Smooth muscle cell (in vitro differentiated cells): ENCODE data around the gene WNT9A. TPM values are rescaled to one million over a fixed set of nuclear protein-coding genes. Genes with fewer than 3 reads are reported as not detected.

ENCODE experiments used
- DNase-seq: peaks from one replicate; lab custom pipeline; 2025; ENCODE audit not compliant: unreplicated experiment; lab: John Stamatoyannopoulos, UW
- H2AFZ ChIP-seq: fragments of 200-600 bp; sonication (generic); 2 replicates; pipeline ENCODE4 v1.6.0; 2016; ENCODE audit warnings: antibody characterized with exemption, low read depth, mild to moderate bottlenecking
- H3F3A ChIP-seq: fragments of 200-600 bp; sonication (generic); 2 replicates; pipeline ENCODE4 v1.6.0; 2017; ENCODE audit warnings: antibody characterized with exemption, low read depth
- H3K27ac ChIP-seq: fragments of 200-600 bp; sonication (generic); 2 replicates; pipeline ENCODE4 v1.5.1; 2016; ENCODE audit warnings: low read depth, mild to moderate bottlenecking
- H3K27me3 ChIP-seq: fragments of 200-600 bp; sonication (generic); 2 replicates; pipeline ENCODE4 v1.6.1; 2016; ENCODE audit warnings: low read depth, mild to moderate bottlenecking
- H3K36me3 ChIP-seq: fragments of 200-600 bp; sonication (generic); 2 replicates; pipeline ENCODE4 v1.5.1; 2016; ENCODE audit warnings: low read depth
- H3K4me1 ChIP-seq: fragments of 200-600 bp; sonication (generic); 2 replicates; pipeline ENCODE4 v1.5.1; 2016; ENCODE audit warnings: low read depth
- H3K4me2 ChIP-seq: fragments of 200-600 bp; sonication (generic); 2 replicates; pipeline ENCODE4 v1.6.0; 2016; ENCODE audit warnings: mild to moderate bottlenecking
- H3K4me3 ChIP-seq: fragments of 200-600 bp; sonication (generic); 2 replicates; pipeline ENCODE4 v1.5.1; 2016; ENCODE audit warnings: mild to moderate bottlenecking
- H3K79me2 ChIP-seq: fragments of 200-600 bp; sonication (generic); 2 replicates; pipeline ENCODE4 v1.6.0; 2016; ENCODE audit warnings: low read depth, mild to moderate bottlenecking
- H3K9ac ChIP-seq: fragments of 200-600 bp; sonication (generic); 2 replicates; pipeline ENCODE4 v1.6.0; 2016; ENCODE audit warnings: low read depth
- H3K9me3 ChIP-seq: fragments of 200-600 bp; sonication (generic); replicated peaks from 2 replicates; pipeline ENCODE4 v1.5.1; 2016; ENCODE audit warnings: low read depth
- H4K20me1 ChIP-seq: fragments of 200-600 bp; sonication (generic); 2 replicates; pipeline ENCODE4 v1.6.0; 2016; ENCODE audit warnings: low read depth
- WGBS: methylation state at CpG from one replicate; pipeline ENCODE4 v1.1.7; 2016; ENCODE audit warnings: low lambda C conversion rate; 5-methylcytosine and 5-hydroxymethylcytosine counted together
- polyA plus RNA-seq: library from polyadenylated mRNA; unstranded; fragments of >200 nt; fragmentation: Nextera tagmentation; extraction: Ambion mirVana; gene quantifications from 2 replicates; pipeline ENCODE4 v1.2.1, GENCODE V29; 2016
- total RNA-seq: library from RNA; depleted of rRNA; stranded (reverse); fragments of >200 nt; gene quantifications from 2 replicates; pipeline ENCODE4 v1.2.3, GENCODE V29; 2014
- TF ChIP-seq, protein P1 (sequence below): fragments of 200-600 bp; sonication (generic); IDR thresholded peaks from 2 replicates; pipeline ENCODE4 v1.5.1; 2017; ENCODE audit warnings: borderline replicate concordance, mild to moderate bottlenecking, antibody characterized with exemption; ENCODE audit not compliant: insufficient read depth, poor library complexity, severe bottlenecking

Gene WNT9A
- total and polyA plus RNA-seq, 2 experiments from 2014 or later = 0.03 to 2.6 TPM

- Histone ChIP-seq H3K36me3 (no peaks in the 10 kb centered on the region), H3K9ac (no peak overlapping the region), H3K9me3 (no peaks in the 10 kb centered on the region), H3K27me3 (peaks cover 7% of the 10 kb centered on the region), H3K27ac (no peak overlapping the region), H3K4me2 (no peak overlapping the region), H2AFZ (no peak overlapping the region), H3K4me3 (no peak overlapping the region), H3K4me1 (peaks cover 9% of the 10 kb centered on the region), H3F3A (no peaks in the 10 kb centered on the region), H4K20me1 (no peaks in the 10 kb centered on the region), H3K79me2 (no peaks in the 10 kb centered on the region)
- DNase-seq = no peak
- 91% methylated on average over 8 of the region's 8 CpGs for WGBS
- TF ChIP-seq, protein P1, sequence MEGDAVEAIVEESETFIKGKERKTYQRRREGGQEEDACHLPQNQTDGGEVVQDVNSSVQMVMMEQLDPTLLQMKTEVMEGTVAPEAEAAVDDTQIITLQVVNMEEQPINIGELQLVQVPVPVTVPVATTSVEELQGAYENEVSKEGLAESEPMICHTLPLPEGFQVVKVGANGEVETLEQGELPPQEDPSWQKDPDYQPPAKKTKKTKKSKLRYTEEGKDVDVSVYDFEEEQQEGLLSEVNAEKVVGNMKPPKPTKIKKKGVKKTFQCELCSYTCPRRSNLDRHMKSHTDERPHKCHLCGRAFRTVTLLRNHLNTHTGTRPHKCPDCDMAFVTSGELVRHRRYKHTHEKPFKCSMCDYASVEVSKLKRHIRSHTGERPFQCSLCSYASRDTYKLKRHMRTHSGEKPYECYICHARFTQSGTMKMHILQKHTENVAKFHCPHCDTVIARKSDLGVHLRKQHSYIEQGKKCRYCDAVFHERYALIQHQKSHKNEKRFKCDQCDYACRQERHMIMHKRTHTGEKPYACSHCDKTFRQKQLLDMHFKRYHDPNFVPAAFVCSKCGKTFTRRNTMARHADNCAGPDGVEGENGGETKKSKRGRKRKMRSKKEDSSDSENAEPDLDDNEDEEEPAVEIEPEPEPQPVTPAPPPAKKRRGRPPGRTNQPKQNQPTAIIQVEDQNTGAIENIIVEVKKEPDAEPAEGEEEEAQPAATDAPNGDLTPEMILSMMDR = no peak
Measured at GRCh38 chr1:227950735-227951346, 3.1 kb upstream of the WNT9A start.

GRCh38 chr1:227949954-227950734, 2.4 kb upstream of the WNT9A start:
- peaks cover 16% of the 10 kb centered on the region for H3K4me1 ChIP-seq
- H3K9ac ChIP-seq = no peak overlapping the region
- H3F3A ChIP-seq = no peaks in the 10 kb centered on the region
- no peak overlapping the region for H3K4me2 ChIP-seq
- H3K36me3 ChIP-seq = no peaks in the 10 kb centered on the region
- no peak overlapping the region for H3K4me3 ChIP-seq
- H3K9me3 ChIP-seq = no peaks in the 10 kb centered on the region
- 95% methylated on average over 13 of the region's 13 CpGs for whole genome bisulfite sequencing
- H3K79me2 ChIP-seq = no peaks in the 10 kb centered on the region
- DNase-seq = no peak
- H4K20me1 ChIP-seq = no peaks in the 10 kb centered on the region
- TF ChIP-seq, protein P1 = no peak
- no peak overlapping the region for H3K27ac ChIP-seq
- H2AFZ ChIP-seq = no peak overlapping the region
- H3K27me3 ChIP-seq = peaks cover 1% of the 10 kb centered on the region

GRCh38 chr1:227949341-227949921, 1.7 kb upstream of the WNT9A start:
- Histone ChIP-seq H3K27me3 (no peaks in the 10 kb centered on the region), H3K4me1 (peaks cover 17% of the 10 kb centered on the region), H3K4me2 (no peak overlapping the region), H3K9ac (no peak overlapping the region), H3K36me3 (no peaks in the 10 kb centered on the region), H3K79me2 (no peaks in the 10 kb centered on the region), H2AFZ (no peak overlapping the region), H3K9me3 (no peaks in the 10 kb centered on the region), H3K4me3 (no peak overlapping the region), H4K20me1 (peaks cover 7% of the 10 kb centered on the region), H3K27ac (no peak overlapping the region), H3F3A (no peaks in the 10 kb centered on the region)
- 92% methylated on average over 11 of the region's 11 CpGs for WGBS
- DNase-seq = no peak
- TF ChIP-seq, protein P1 = no peak
